SK-MEL-5 (cell line): ENCODE data around the gene CEP112. TPM values are rescaled to one million over a fixed set of nuclear protein-coding genes. Genes with fewer than 3 reads are reported as not detected.
A peak's percentile ranks its signal among the peaks of the same experiment; 100 is the strongest.
"Not testable (repeated sequence)": the region's sequence is repeated elsewhere in the genome, so short reads cannot be mapped to it uniquely, and the experiment has no call there.

Experiments
- DNase-seq: peaks from one replicate; pipeline ENCODE4 v3.0.0-alpha.2; 2016; ENCODE audit warnings: low read depth, low spot score
- in situ Hi-C: cut with HindIII; loops from 2 replicates; pipeline ENCODE4 v1.10.0; 2016; ENCODE audit warnings: low sequenced_read_pairs, high pct_unique_total_duplicates, low pct_unique_long_range_greater_than_20kb
- total RNA-seq: library from RNA; depleted of rRNA; stranded (reverse); fragments of >200 nt; shearing (Covaris generic); gene quantifications from 2 replicates; pipeline ENCODE4 v1.2.3, GENCODE V29; 2014

The CEP112 gene
- total RNA-seq, 1 experiment from 2014 or later: 6.7 TPM

- DNase-seq: no peak
These were observed 76.7 kb downstream of the CEP112 start for GRCh38 chr17:66115246-66115645.

GRCh38 chr17:66114609-66115008, 77.3 kb downstream of the CEP112 start:
- DNase-seq: no peak
- in situ Hi-C loops: no loop called here

More at GRCh38 chr17:66115246-66115645, 76.7 kb downstream of the CEP112 start:
- in situ Hi-C loops: no loop called here

GRCh38 chr17:66107731-66108130, 84.2 kb downstream of the CEP112 start:
- no peak for DNase-seq
- in situ Hi-C loops: no loop called here

- no peak for DNase-seq
- in situ Hi-C loops: no loop called here
These were observed 93.9 kb downstream of the CEP112 start for GRCh38 chr17:66098040-66098439.

GRCh38 chr17:66094727-66095126, 97.2 kb downstream of the CEP112 start:
- in situ Hi-C loops: no loop called here
- no peak for DNase-seq

- DNase-seq: no peak
- in situ Hi-C loops: no loop called here
These were observed 100.4 kb downstream of the CEP112 start for GRCh38 chr17:66091445-66092080.

GRCh38 chr17:66089764-66090163, 102.2 kb downstream of the CEP112 start:
- no peak for DNase-seq
- in situ Hi-C loops: no loop called here

GRCh38 chr17:66088173-66088572, 103.8 kb downstream of the CEP112 start:
- in situ Hi-C loops: no loop called here
- no peak for DNase-seq

- DNase-seq: no peak
- in situ Hi-C loops: no loop called here
These were observed 104.9 kb downstream of the CEP112 start for GRCh38 chr17:66087073-66087472.

GRCh38 chr17:66085221-66085620, 106.7 kb downstream of the CEP112 start:
- no peak for DNase-seq
- in situ Hi-C loops: no loop called here

GRCh38 chr17:66080670-66081069, 111.3 kb downstream of the CEP112 start:
- DNase-seq, in situ Hi-C loops: not testable (repeated sequence)

GRCh38 chr17:66076546-66077190, 115.3 kb downstream of the CEP112 start:
- DNase-seq: no peak
- in situ Hi-C loops: no loop called here

GRCh38 chr17:66073384-66073783, 118.5 kb downstream of the CEP112 start:
- in situ Hi-C loops: no loop called here
- DNase-seq: no peak

GRCh38 chr17:66063686-66064085, 128.2 kb downstream of the CEP112 start:
- in situ Hi-C loops: no loop called here
- no peak for DNase-seq

- in situ Hi-C loops: no loop called here
- no peak for DNase-seq
These were observed 135.8 kb downstream of the CEP112 start for GRCh38 chr17:66056148-66056547.

GRCh38 chr17:66054242-66054641, 137.7 kb downstream of the CEP112 start:
- DNase-seq: no peak
- in situ Hi-C loops: no loop called here

GRCh38 chr17:66044083-66044482, 147.8 kb downstream of the CEP112 start:
- no peak for DNase-seq
- in situ Hi-C loops: no loop called here

GRCh38 chr17:66043419-66043818, 148.5 kb downstream of the CEP112 start:
- DNase-seq: no peak
- in situ Hi-C loops: no loop called here

- in situ Hi-C loops: no loop called here
- peak; percentile 70 for DNase-seq
These were observed 151.5 kb downstream of the CEP112 start for GRCh38 chr17:66040402-66040801.
